ENCODE results near the gene SPOUT1.
A peak's percentile ranks its signal among the peaks of the same experiment; 100 is the strongest.

Gene SPOUT1

DNA sequence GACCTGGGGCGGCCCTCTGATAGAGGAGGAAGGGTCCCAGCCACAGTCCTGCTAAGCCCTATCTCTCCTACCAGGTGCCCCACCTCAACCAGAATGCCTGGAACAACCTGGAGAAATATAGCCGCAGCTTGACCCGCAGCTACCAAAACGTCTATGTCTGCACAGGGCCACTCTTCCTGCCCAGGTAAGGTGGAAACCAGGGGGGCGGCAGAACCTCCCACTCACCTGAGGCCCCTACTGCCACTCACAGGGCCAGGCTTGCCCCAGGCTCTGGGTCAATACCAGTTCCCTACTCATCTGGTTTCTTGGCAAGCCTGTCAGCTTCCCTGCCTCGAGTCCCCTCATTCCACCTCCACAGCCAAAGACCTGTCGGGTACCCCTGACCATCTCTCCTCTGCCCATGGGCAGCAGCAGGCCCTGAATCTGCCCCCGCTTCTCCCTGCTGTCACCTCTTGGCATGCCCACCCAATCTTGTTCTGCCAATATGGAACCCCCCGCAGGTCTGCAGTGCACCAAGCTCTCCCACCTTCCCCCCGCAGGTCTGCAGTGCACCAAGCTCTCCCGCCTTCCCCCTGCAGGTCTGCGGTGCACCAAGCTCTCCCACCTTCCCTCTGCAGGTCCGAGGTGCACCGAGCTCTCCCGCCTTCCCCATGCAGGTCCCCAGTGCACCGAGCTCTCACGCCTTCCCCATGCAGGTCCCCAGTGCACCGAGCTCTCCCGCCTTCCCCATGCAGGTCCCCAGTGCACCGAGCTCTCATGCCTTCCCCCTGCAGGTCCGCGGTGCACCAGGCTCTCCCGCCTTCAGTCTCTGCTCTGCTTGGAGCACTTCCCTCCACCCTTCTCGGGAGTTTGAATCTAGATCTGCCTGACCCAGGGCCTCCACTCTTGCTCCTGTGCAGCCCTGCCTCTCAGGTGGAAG is 8.7 kb downstream of the SPOUT1 start:
- Histone ChIP-seq H3K4me2 (ENCODE audit: insufficient read depth, low read length, poor library complexity, severe bottlenecking) (no peak overlapping the region), H2BK12ac (ENCODE audit: low read length) (no peak overlapping the region), H2AFZ (ENCODE audit: low read length) (no peak overlapping the region), H3K23ac (ENCODE audit: low read depth, low read length, poor library complexity) (no peak overlapping the region), H3K4me3 (ENCODE audit: low read length in 2 of 2) (no peak overlapping the region), H3K27ac (replicated peaks; ENCODE audit: low read length) (no peak overlapping the region), H4K91ac (ENCODE audit: low read depth, low read length, poor library complexity) (no peak overlapping the region), H3K36me3 (replicated peaks in 1 of 2; ENCODE audit: control insufficient read depth in 2 of 2, insufficient read depth in 2 of 2, low read length in 2 of 2) (peaks cover 41 to 63% of the 10 kb centered on the region in 2 donors), H4K8ac (ENCODE audit: low read depth, low read length) (no peak overlapping the region), H3K4ac (ENCODE audit: low read length) (no peak overlapping the region), H3K4me1 (ENCODE audit: control insufficient read depth in 2 of 2, insufficient read depth in 1 of 2, low read depth in 1 of 2, low read length in 2 of 2) (peaks cover 0 to 3% of the 10 kb centered on the region in 2 donors), H2AK5ac (ENCODE audit: low read depth, low read length) (no peak overlapping the region), H3K18ac (ENCODE audit: low read length) (no peak overlapping the region), H2BK5ac (ENCODE audit: low read length) (no peak overlapping the region), H2BK15ac (ENCODE audit: low read length) (no peak overlapping the region), H3K9ac (ENCODE audit: low read depth, low read length, poor library complexity) (no peak overlapping the region), H3K79me1 (ENCODE audit: low read depth, low read length) (peaks cover 2% of the 10 kb centered on the region), H3K9me3 (replicated peaks in 1 of 2; ENCODE audit: control insufficient read depth in 2 of 2, insufficient read depth in 1 of 2, low read depth in 1 of 2, low read length in 2 of 2) (no peaks in the 10 kb centered on the region), H3K27me3 (ENCODE audit: control insufficient read depth in 3 of 3, insufficient read depth in 3 of 3, low read depth in 1 of 3, low read length in 3 of 3) (peaks cover 0 to 5% (median 0%) of the 10 kb centered on the region in 3 experiments), H2BK120ac (ENCODE audit: low read depth, low read length) (no peak overlapping the region), H3K14ac (ENCODE audit: low read length) (no peak overlapping the region)
- WGBS, 2 donors (ENCODE audit: extremely low coverage in 2 of 2, insufficient read length in 2 of 2, insufficient replicate concordance in 1 of 2): no CpG with 5 or more reads among the region's 24 CpGs
- no peak for DNase-seq (ENCODE audit: low spot score)

GRCh38 chr9:128819716-128820664 is 9.6 kb downstream of the SPOUT1 start:
- DNase-seq (ENCODE audit: low spot score): no peak
- Histone ChIP-seq H2BK12ac (ENCODE audit: low read length) (no peak overlapping the region), H2AFZ (ENCODE audit: low read length) (no peak overlapping the region), H3K4me2 (ENCODE audit: insufficient read depth, low read length, poor library complexity, severe bottlenecking) (no peak overlapping the region), H4K91ac (ENCODE audit: low read depth, low read length, poor library complexity) (no peak overlapping the region), H3K23ac (ENCODE audit: low read depth, low read length, poor library complexity) (peak overlapping the region; percentile 17), H3K27ac (replicated peaks; ENCODE audit: low read length) (no peak overlapping the region), H2BK5ac (ENCODE audit: low read length) (peak overlapping the region; percentile 66), H3K4me3 (ENCODE audit: low read length in 2 of 2) (no peak overlapping the region), H3K18ac (ENCODE audit: low read length) (peak overlapping the region; percentile 38), H3K27me3 (ENCODE audit: control insufficient read depth in 3 of 3, insufficient read depth in 3 of 3, low read depth in 1 of 3, low read length in 3 of 3) (peaks cover 0 to 5% (median 0%) of the 10 kb centered on the region in 3 experiments), H2BK15ac (ENCODE audit: low read length) (no peak overlapping the region), H3K36me3 (replicated peaks in 1 of 2; ENCODE audit: control insufficient read depth in 2 of 2, insufficient read depth in 2 of 2, low read length in 2 of 2) (peaks cover 35 to 55% of the 10 kb centered on the region in 2 donors), H2BK120ac (ENCODE audit: low read depth, low read length) (no peak overlapping the region), H3K14ac (ENCODE audit: low read length) (no peak overlapping the region), H3K4me1 (ENCODE audit: control insufficient read depth in 2 of 2, insufficient read depth in 1 of 2, low read depth in 1 of 2, low read length in 2 of 2) (peaks cover 0 to 3% of the 10 kb centered on the region in 2 donors), H3K79me1 (ENCODE audit: low read depth, low read length) (peaks cover 2% of the 10 kb centered on the region), H4K8ac (ENCODE audit: low read depth, low read length) (no peak overlapping the region), H3K9me3 (replicated peaks in 1 of 2; ENCODE audit: control insufficient read depth in 2 of 2, insufficient read depth in 1 of 2, low read depth in 1 of 2, low read length in 2 of 2) (no peaks in the 10 kb centered on the region), H3K4ac (ENCODE audit: low read length) (no peak overlapping the region), H2AK5ac (ENCODE audit: low read depth, low read length) (peak overlapping the region; percentile 89), H3K9ac (ENCODE audit: low read depth, low read length, poor library complexity) (no peak overlapping the region)
- no CpG with 5 or more reads among the region's 18 CpGs for WGBS, 2 donors (ENCODE audit: extremely low coverage in 2 of 2, insufficient read length in 2 of 2, insufficient replicate concordance in 1 of 2)

GRCh38 chr9:128818839-128819715 is 10.5 kb downstream of the SPOUT1 start:
- Histone ChIP-seq H3K18ac (ENCODE audit: low read length) (peak overlapping the region; percentile 87), H3K9me3 (replicated peaks in 1 of 2; ENCODE audit: control insufficient read depth in 2 of 2, insufficient read depth in 1 of 2, low read depth in 1 of 2, low read length in 2 of 2) (no peaks in the 10 kb centered on the region), H2AK5ac (ENCODE audit: low read depth, low read length) (peak overlapping the region; percentile 70), H3K4me1 (ENCODE audit: control insufficient read depth in 2 of 2, insufficient read depth in 1 of 2, low read depth in 1 of 2, low read length in 2 of 2) (peaks cover 0 to 3% of the 10 kb centered on the region in 2 donors), H3K4ac (ENCODE audit: low read length) (no peak overlapping the region), H2BK5ac (ENCODE audit: low read length) (peak overlapping the region; percentile 66), H2BK120ac (ENCODE audit: low read depth, low read length) (no peak overlapping the region), H4K91ac (ENCODE audit: low read depth, low read length, poor library complexity) (no peak overlapping the region), H2BK15ac (ENCODE audit: low read length) (no peak overlapping the region), H2BK12ac (ENCODE audit: low read length) (no peak overlapping the region), H3K36me3 (replicated peaks in 1 of 2; ENCODE audit: control insufficient read depth in 2 of 2, insufficient read depth in 2 of 2, low read length in 2 of 2) (peaks cover 26 to 46% of the 10 kb centered on the region in 2 donors), H2AFZ (ENCODE audit: low read length) (peak overlapping the region; percentile 89), H3K27ac (replicated peaks; ENCODE audit: low read length) (no peak overlapping the region), H3K9ac (ENCODE audit: low read depth, low read length, poor library complexity) (peak overlapping the region; percentile 92), H3K27me3 (ENCODE audit: control insufficient read depth in 3 of 3, insufficient read depth in 3 of 3, low read depth in 1 of 3, low read length in 3 of 3) (peaks cover 0 to 5% (median 0%) of the 10 kb centered on the region in 3 experiments), H3K4me3 (ENCODE audit: low read length in 2 of 2) (peak overlapping the region; percentile 52 to 94), H4K8ac (ENCODE audit: low read depth, low read length) (no peak overlapping the region), H3K14ac (ENCODE audit: low read length) (peak overlapping the region; percentile 56), H3K4me2 (ENCODE audit: insufficient read depth, low read length, poor library complexity, severe bottlenecking) (peak overlapping the region; percentile 98), H3K23ac (ENCODE audit: low read depth, low read length, poor library complexity) (peak overlapping the region; percentile 98), H3K79me1 (ENCODE audit: low read depth, low read length) (no peaks in the 10 kb centered on the region)
- no CpG with 5 or more reads among the region's 90 CpGs for WGBS, 2 donors (ENCODE audit: extremely low coverage in 2 of 2, insufficient read length in 2 of 2, insufficient replicate concordance in 1 of 2)
- no peak for DNase-seq (ENCODE audit: low spot score)

Data from neuronal stem cell (in vitro differentiated cells).